Activated CD8-positive, alpha-beta T cell treated with anti-CD3 and anti-CD28 coated beads for 36 hours (primary cell): ENCODE measurements around the gene OR5M10. TPM values are rescaled to one million over a fixed set of nuclear protein-coding genes. Genes with fewer than 3 reads are reported as not detected.
"Not testable (repeated sequence)": the region's sequence is repeated elsewhere in the genome, so short reads cannot be mapped to it uniquely, and the experiment has no call there.

Source experiments
- ATAC-seq: fragments of 200-7000 bp; cut with Tn5 transposase; one replicate; pipeline ENCODE4 v1.10.0; 2021; ENCODE audit warnings: mild to moderate bottlenecking, moderate library complexity
- CTCF ChIA-PET: fragments of 350-600 bp; sonication (Branson Sonifier 250); formaldehyde crosslinking; loops from one replicate; lab custom pipeline; 2021; ENCODE audit warnings: antibody characterized with exemption; lab: Charles Lee
- POLR2A ChIA-PET: fragments of 350-600 bp; sonication (Branson Sonifier 250); formaldehyde crosslinking; loops from one replicate; lab custom pipeline; 2021; ENCODE audit warnings: antibody characterized with exemption; lab: Charles Lee
- DNase-seq: peaks from one replicate; pipeline ENCODE4 v3.0.0-alpha.2; 2020
- H3K27ac Mint-ChIP-seq: one replicate; pipeline ENCODE4 v1.8.0; 2021; ENCODE audit warnings: mild to moderate bottlenecking, mixed read lengths
- H3K27me3 Mint-ChIP-seq: one replicate; pipeline ENCODE4 v1.8.0; 2021; ENCODE audit warnings: mixed read lengths
- H3K36me3 Mint-ChIP-seq: one replicate; pipeline ENCODE4 v1.8.0; 2021; ENCODE audit warnings: low read depth, mixed read lengths
- H3K4me1 Mint-ChIP-seq: one replicate; pipeline ENCODE4 v1.8.0; 2021; ENCODE audit warnings: low read depth, mixed read lengths
- H3K4me3 Mint-ChIP-seq: one replicate; pipeline ENCODE4 v1.8.0; 2021; ENCODE audit warnings: mild to moderate bottlenecking, moderate library complexity, mixed read lengths
- H3K9me3 Mint-ChIP-seq: one replicate; pipeline ENCODE4 v1.8.0; 2021; ENCODE audit warnings: mixed read lengths
- intact Hi-C: fragments of 100-400 bp; cut with micrococcal nuclease; formaldehyde crosslinking; loops from one replicate; pipeline ENCODE4 v1.10.0; 2022
- total RNA-seq, 2 experiments: library from RNA; stranded (reverse); gene quantifications; one replicate each; pipeline ENCODE4 v1.2.3, GENCODE V29; 2021
- TF ChIP-seq, protein P1 (sequence below): fragments of 200-600 bp; IDR thresholded peaks from one replicate; pipeline ENCODE4 v1.8.0; 2022; ENCODE audit warnings: antibody characterized with exemption, mild to moderate bottlenecking

The OR5M10 gene
- total RNA-seq, 2 experiments from 2014 or later: not detected

DNA sequence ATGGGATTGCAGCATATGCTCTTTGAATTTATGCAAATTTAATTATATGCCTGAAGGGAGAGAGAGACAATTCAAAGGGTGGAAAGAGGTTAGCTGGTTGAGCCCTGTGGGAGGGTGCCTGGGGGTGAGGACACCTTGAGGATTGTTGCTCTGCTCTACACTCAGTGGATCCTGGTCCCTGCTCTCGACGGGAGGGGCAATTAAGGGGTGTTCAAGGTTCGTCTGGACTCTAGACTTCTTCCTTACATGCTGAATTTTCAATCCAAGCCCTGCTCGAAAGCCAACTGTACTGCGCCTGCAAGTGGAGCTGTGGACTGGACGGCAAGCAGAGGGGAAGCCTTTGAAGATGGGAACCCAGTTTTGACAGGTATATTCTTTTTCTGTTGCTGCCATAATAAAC is 18.9 kb downstream of the OR5M10 start:
- CTCF ChIA-PET: no interaction called here
- TF ChIP-seq, protein P1, sequence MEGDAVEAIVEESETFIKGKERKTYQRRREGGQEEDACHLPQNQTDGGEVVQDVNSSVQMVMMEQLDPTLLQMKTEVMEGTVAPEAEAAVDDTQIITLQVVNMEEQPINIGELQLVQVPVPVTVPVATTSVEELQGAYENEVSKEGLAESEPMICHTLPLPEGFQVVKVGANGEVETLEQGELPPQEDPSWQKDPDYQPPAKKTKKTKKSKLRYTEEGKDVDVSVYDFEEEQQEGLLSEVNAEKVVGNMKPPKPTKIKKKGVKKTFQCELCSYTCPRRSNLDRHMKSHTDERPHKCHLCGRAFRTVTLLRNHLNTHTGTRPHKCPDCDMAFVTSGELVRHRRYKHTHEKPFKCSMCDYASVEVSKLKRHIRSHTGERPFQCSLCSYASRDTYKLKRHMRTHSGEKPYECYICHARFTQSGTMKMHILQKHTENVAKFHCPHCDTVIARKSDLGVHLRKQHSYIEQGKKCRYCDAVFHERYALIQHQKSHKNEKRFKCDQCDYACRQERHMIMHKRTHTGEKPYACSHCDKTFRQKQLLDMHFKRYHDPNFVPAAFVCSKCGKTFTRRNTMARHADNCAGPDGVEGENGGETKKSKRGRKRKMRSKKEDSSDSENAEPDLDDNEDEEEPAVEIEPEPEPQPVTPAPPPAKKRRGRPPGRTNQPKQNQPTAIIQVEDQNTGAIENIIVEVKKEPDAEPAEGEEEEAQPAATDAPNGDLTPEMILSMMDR: no peak
- H3K27me3 Mint-ChIP-seq: no peaks in the 10 kb centered on the region
- ATAC-seq (no peak), DNase-seq (no peak)
- H3K27ac Mint-ChIP-seq: no peak overlapping the region
- POLR2A ChIA-PET: no interaction called here
- H3K36me3 Mint-ChIP-seq: no peaks in the 10 kb centered on the region
- H3K4me3 Mint-ChIP-seq: no peak overlapping the region
- peaks cover 10% of the 10 kb centered on the region for H3K9me3 Mint-ChIP-seq
- H3K4me1 Mint-ChIP-seq: no peaks in the 10 kb centered on the region
- intact Hi-C loops: no loop called here

DNA sequence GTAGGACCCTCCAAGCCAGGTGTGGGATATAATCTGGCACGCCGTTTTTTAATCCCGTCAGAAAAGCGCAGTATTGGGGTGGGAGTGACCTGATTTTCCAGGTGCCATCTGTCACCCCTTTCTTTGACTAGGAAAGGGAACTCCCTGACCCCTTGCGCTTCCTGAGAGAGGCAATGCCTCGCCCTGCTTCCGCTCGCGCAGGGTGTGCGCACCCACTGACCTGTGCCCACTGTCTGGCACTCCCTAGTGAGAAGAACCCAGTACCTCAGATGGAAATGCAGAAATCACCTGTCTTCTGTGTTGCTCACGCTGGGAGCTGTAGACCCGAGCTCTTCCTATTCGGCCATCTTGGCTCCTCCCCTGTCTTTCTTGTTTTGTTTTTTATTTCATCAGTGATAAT is 22.8 kb downstream of the OR5M10 start:
- H3K27me3 Mint-ChIP-seq, CTCF ChIA-PET, H3K4me3 Mint-ChIP-seq, H3K4me1 Mint-ChIP-seq, DNase-seq, intact Hi-C loops, H3K36me3 Mint-ChIP-seq, POLR2A ChIA-PET, ATAC-seq, H3K27ac Mint-ChIP-seq, H3K9me3 Mint-ChIP-seq: not testable (repeated sequence)

DNA sequence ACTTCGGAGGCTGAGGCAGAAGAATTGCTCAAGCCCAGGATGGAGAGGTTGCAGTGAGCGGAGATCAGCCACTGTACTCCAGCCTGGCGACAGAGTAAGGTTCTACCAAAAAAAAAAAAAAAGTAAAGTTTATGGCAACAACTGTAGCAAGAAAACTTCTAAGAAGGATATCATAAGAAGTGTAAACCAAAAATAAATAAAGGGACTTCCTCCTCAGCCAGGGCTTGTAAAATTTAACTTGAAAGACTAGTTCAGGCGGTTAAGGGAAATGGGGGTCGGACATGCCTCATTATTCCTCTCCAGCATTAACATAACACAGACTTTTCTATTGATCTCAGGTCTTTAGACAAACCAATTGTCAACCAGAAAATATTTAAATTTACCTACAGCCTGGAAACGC is 32.0 kb downstream of the OR5M10 start:
- Mint-ChIP-seq H3K4me3 (no peak overlapping the region), H3K9me3 (peaks cover 12% of the 10 kb centered on the region), H3K27ac (no peak overlapping the region), H3K4me1 (no peaks in the 10 kb centered on the region), H3K36me3 (no peaks in the 10 kb centered on the region), H3K27me3 (no peaks in the 10 kb centered on the region)
- POLR2A ChIA-PET: no interaction called here
- TF ChIP-seq, protein P1: no peak
- intact Hi-C loops: no loop called here
- CTCF ChIA-PET: no interaction called here
- ATAC-seq: no peak
- DNase-seq: no peak

DNA sequence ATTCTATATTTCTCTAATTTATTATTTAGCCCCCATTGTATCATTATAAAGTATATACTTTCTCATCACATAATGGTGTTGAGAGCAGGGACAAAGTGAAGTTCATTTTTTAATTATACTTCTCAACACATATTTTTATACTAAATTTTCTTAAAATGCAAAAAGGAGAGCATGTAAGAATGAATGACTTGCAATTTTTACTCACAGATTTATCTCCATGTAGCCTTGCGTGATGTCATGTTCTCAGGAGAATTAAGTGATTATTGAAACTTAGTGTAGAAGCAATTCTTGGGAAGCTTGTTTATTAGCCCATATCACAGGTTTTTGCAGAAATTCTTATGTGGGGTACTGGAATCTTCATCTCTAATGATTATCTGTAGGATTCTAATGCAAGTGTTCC is 33.8 kb downstream of the OR5M10 start:
- no peak overlapping the region for H3K4me3 Mint-ChIP-seq
- CTCF ChIA-PET: no interaction called here
- ATAC-seq: no peak

DNA sequence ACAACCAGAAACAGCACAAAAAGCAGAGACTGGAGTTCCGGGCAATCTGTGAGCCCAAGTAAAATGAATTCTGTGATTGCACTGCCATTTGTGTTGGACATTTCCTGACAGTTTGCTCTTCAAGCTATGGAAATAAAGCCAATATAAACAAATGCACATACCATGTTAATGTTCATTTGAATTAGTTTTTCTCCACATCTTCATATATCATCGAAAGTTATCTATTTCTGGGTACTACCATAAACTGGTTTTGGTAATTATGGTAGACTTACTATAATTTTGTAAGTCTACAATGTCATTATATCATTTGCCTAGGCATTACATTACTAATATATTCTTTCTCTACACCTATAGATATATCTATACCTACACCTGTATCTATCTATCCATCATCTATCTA is 34.4 kb downstream of the OR5M10 start, which contains the start of gene OR5M11:
OR5M11 (minus strand) TSS at position 101 of the 400 bp plus-strand sequence; CDS start at position 101, 0 bp downstream.
- Mint-ChIP-seq H3K27ac (no peak within 1 kb of the TSS), H3K9me3 (peaks cover 16% of the 10 kb centered on the region), H3K4me1 (no peaks in the 10 kb centered on the region), H3K27me3 (no peaks in the 10 kb centered on the region), H3K36me3 (no peaks in the 10 kb centered on the region), H3K4me3 (no peak within 1 kb of the TSS)
- intact Hi-C loops: no loop called here
- ATAC-seq: no peak
- POLR2A ChIA-PET: no interaction called here
- TF ChIP-seq, protein P1: no peak
- no peak for DNase-seq
- CTCF ChIA-PET: no interaction called here

More for the DNA sequence above, 33.8 kb downstream of the OR5M10 start:
- no peak overlapping the region for H3K27ac Mint-ChIP-seq
- no peak for DNase-seq
- H3K4me1 Mint-ChIP-seq: no peaks in the 10 kb centered on the region
- intact Hi-C loops: no loop called here
- POLR2A ChIA-PET: no interaction called here
- H3K36me3 Mint-ChIP-seq: no peaks in the 10 kb centered on the region
- no peaks in the 10 kb centered on the region for H3K27me3 Mint-ChIP-seq
- TF ChIP-seq, protein P1: no peak
- H3K9me3 Mint-ChIP-seq: peaks cover 14% of the 10 kb centered on the region
